H1 (cell line): ENCODE results near the gene GEMIN7. TPM values are rescaled to one million over a fixed set of nuclear protein-coding genes. Genes with fewer than 3 reads are reported as not detected.

Experiments used
- GTF2F1 ChIP-seq: IDR thresholded peaks from 2 replicates; pipeline ENCODE4 v1.6.1; 2012; ENCODE audit warnings: low read depth, low read length, improper control_type of control experiment, borderline replicate concordance
- TBP ChIP-seq: IDR thresholded peaks from 2 replicates; pipeline ENCODE4 v1.6.1; 2011; ENCODE audit warnings: low read depth, low read length, improper control_type of control experiment
- ZNF274 ChIP-seq: IDR thresholded peaks from 2 replicates; pipeline ENCODE4 v1.7.0; 2012; ENCODE audit warnings: low read length, borderline replicate concordance; ENCODE audit errors: extremely low read depth
- polyA plus RNA-seq, 7 experiments: library from polyadenylated mRNA; depleted of rRNA in 3 of 7; stranded (reverse) in 5 of 7; unstranded in 2 of 7; fragments of >200 nt in 5 of 7; fragments of 200-250 nt in 2 of 7; gene quantifications; 1 replicate in 5 of 7; 2 replicates in 1 of 7; 4 replicates in 1 of 7; pipeline versions ENCODE4 v1.2.1 to v1.2.3, GENCODE V29; 2011 to 2013; ENCODE audit warnings: missing spikeins in 2 of 7, mixed read lengths in 2 of 7
- total RNA-seq: library from RNA; stranded (reverse); fragmentation: NEBNext Ultra II Directional; extraction: Animal tissue kit (Norgen Biotek cat#: 25700); gene quantifications from 2 replicates; pipeline ENCODE4 v1.2.1, GENCODE V29; 2021
- TF ChIP-seq, protein P1 (sequence below): IDR thresholded peaks from 2 replicates; pipeline ENCODE4 v1.6.1; 2012; ENCODE audit warnings: low read length, inconsistent platforms

The GEMIN7 gene
- total and polyA plus RNA-seq, 2 of the 8 experiments (the other 6 are each of a cell fraction or from before 2014, with no cell fraction given): 48.0 to 91.6 TPM

DNA sequence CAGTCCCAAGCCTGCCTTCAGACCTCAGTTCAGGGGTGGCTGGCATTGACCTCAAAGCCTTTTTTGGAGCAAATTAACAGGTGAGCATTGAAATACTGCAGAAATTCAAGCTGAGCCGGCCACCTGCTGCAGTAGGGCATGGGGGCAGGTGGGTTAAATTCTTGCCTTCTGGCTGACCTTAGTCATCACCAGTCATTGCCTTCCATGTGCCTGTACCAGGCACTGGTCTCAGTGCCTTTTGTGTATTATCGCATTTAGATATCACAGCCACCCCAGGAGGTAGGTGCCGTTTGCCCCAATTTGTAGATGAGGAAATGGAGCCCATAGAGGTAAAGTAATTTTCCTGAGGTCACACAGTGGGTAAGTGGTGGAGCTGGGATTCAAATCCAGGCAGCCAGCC, 21.1 kb downstream of the GEMIN7 start (continued):
- TF ChIP-seq, protein P1, sequence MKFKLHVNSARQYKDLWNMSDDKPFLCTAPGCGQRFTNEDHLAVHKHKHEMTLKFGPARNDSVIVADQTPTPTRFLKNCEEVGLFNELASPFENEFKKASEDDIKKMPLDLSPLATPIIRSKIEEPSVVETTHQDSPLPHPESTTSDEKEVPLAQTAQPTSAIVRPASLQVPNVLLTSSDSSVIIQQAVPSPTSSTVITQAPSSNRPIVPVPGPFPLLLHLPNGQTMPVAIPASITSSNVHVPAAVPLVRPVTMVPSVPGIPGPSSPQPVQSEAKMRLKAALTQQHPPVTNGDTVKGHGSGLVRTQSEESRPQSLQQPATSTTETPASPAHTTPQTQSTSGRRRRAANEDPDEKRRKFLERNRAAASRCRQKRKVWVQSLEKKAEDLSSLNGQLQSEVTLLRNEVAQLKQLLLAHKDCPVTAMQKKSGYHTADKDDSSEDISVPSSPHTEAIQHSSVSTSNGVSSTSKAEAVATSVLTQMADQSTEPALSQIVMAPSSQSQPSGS: no peak
- TF ChIP-seq ZNF274 (no peak), TBP (no peak), GTF2F1 (no peak)
